IPS-NIHi7 (cell line): Measurements from ENCODE around the gene ATF7.

Experiments used
- DNase-seq: peaks from one replicate; pipeline ENCODE4 v3.0.0; 2012; ENCODE audit warnings: mixed read lengths; ENCODE audit errors: extremely low spot score

The ATF7 gene

DNA sequence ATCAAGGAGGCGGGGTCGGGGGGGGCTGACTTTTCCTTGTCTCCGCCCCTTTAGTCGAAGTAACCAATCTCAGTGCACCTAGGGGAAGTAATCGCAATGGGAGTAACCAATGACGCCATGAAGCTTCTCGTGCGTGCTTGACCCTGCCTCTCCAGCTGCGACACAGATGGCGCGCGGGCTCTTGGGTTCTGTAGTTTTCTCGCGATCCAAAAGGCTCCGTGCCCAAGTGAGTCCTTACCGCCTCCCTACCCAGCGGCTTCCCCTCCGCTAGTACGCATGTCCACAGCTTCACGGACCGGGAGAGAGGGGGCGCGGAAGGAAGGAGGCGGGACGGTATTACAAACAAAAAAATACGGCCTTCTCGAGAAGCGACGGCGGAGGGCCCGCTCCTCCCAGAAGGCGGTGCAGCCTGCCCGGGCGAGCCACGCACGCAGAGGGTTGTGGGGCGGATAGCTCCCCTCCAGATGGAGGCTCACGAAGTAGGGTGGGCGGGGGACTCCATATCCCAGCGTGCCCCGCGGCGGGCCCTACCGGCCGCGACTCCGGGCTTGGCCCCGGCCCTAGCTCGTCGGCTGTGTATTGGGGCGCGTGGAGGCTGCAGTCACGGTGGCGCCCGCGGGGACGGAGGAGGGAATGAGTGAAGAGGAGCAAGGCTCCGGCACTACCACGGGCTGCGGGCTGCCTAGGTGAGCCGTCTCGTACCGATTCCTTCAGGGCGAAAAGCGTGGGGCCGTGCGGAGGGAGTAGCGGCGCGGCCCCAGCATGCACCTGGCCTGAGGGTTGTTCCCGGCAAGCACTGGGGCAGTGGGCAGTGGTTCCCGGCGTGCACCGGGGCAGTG, 125.2 kb downstream of the ATF7 start, which contains the start of gene TARBP2:
TARBP2 (plus strand) TSS at position 508 of the 839 bp plus-strand sequence; CDS start at position 634, 126 bp downstream.
- DNase-seq, result peak; percentile 92

DNA sequence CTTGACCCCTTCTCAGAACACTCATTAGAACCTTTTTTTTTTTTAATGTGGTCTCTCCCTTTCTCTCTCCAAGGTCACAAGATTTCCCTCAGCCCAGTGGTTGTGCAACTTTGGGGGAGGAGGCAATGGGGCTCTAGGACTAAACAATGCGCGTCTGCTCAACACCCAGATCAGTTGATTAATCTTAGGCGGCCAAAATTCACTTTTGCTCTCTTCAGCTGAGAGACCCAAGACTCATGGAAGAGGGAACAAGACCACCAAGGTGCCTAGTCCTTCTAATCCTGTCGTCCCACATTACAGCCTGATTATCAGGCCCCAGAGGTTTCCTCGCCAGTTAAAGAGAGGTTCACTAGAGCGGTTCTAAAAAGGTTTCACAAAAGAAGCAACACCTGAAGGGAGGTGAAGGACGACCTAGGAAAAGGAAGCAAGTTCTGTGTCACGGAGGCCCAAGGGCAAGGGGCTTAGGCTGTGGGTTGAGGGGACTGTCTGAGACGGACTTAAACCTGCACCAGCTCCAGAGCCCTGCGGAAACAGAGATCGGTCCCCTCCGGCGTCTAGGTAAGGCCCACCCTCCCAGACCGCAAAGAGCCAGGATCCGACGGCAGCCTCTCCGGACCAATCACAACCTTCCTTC, 125.9 kb downstream of the ATF7 start:
- peak; percentile 94 for DNase-seq

DNA sequence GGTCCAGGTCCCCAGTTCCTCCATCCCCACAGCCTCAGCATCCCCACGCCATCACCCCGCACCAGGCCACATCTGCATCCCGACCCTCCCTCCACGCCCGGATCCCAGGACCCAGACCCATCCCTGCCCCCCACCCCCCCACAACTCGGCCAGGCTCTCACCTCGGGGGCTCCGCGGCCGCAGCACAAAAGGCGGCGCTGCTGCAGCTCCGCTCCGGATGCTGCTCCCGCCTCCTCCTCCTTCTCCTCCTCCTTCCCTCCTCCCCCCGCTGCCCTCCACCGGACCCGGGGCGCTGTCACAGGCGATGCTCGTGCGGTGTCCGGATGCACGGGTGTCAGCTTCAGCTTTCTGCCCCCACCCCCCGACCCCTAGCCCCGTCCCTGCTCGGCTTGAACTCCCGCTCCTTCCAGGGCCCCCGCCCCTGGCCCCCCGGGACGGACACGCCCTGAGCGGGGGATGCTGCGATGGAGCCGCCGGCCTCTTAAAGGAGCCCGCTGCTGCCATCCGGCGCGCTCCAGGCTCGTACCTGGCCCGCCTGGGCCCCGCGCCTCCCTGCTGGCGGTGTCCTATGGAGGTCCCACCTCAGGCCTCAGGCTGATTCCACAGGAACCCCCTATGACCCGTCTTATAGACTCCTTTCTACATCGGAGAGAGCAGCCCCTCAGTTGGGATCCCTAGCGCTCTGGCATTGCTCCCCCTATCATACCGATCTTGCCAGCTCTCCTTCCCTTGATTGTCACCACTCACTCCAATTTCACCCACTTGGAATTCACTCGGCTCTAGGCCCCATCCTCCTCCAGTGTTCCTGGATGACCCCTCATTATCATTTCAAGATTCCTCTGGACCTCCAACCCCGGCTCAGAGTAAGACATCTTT, 126.7 kb downstream of the ATF7 start, which contains the start of gene MAP3K12:
MAP3K12 (minus strand) TSS at position 193 of the 876 bp plus-strand sequence. CDS start 12,067 bp downstream, outside the sequence.
- DNase-seq, result no peak

DNA sequence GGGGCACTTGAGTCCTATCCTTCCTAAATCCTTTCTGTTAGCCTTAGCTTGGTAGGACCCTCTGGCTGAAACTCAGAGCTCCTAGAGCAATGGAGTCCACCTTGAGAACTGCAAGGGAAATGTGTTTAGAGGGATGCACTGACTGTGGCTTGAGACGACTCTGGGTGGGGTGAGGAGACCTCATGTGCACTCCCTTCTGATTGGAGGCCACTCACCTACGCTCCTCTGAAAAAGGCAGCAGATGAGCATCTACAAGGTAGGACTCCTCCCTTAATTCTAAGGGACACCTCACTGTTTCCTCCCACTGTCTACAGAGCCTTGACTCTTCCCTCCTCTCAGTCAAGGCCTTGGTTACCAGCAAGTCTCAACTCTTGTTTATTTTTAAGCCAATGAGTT, 127.9 kb downstream of the ATF7 start:
- no peak for DNase-seq

DNA sequence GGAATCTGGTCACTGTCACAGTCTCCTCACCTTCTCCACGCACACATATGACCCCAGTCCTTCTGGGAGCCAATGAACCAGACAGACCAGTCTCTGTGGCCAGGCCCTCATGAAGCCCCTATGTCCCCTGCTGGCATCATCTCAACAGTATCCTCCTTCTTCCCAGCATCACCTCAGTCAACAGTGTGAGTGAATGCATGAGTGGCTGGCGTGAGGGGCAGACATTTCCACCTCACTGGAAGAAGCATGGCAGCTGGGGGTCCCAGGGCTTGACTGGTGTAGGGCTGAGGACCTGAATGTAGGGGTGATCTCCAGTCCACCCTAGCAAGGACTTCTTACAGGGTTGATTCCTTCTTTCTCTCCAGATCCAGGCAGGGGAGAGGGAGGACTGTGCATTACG, 128.7 kb downstream of the ATF7 start:
- DNase-seq, result no peak

DNA sequence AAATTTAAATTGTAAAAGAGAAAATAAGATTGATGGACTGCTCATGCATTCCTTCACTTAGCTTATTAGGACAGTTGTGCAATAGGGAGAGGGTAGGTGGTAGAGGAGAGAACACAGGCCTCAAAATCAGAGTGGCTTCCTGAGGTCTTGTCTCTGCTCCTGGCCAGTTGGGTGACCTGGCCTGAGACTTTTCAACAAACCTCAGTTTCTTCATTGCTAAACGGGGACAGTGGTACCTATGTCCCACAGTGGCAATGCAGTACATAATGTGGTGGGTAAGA, 129.5 kb downstream of the ATF7 start:
- DNase-seq, result no peak

DNA sequence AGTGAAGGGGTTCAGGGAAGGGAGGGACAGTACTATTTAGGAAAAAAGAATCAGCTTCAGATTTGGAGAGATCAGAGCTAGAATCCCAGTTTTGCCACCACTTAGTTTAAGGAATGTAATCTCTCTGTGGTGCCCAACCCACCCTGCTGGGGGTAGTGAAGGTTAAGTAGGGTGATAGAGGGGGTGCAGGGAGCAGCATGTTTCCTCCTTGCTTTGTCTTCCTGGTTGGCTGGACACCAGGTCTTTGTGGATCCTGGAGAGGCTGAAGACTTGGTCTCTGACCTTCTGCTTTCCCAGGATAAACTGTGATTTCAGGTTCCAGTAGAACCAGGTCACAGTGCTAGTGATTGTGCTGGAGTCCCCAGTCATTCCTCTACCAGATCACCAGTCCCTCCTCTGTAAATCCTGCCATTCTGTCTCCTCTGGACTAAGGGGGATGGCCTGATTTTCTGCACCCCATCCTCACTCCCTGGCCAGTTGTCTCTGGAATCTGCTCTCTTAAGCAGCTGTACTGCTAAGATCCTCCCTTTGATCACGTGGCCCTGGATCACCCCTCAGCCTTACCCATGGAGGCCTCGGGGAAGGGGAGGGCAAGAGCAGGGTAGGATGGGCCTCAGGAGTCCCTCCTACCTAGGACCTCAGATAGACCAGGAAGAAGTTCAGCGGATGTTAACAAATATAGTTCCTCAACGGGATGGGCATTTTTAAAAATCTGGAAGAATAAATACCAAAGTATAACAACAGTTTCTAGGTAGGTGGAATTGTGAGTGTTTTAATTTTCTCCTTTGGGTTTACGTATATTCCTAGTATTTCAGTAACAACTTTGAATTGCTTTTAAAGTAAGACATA, 130.1 kb downstream of the ATF7 start:
- DNase-seq, result peak; percentile 55

DNA sequence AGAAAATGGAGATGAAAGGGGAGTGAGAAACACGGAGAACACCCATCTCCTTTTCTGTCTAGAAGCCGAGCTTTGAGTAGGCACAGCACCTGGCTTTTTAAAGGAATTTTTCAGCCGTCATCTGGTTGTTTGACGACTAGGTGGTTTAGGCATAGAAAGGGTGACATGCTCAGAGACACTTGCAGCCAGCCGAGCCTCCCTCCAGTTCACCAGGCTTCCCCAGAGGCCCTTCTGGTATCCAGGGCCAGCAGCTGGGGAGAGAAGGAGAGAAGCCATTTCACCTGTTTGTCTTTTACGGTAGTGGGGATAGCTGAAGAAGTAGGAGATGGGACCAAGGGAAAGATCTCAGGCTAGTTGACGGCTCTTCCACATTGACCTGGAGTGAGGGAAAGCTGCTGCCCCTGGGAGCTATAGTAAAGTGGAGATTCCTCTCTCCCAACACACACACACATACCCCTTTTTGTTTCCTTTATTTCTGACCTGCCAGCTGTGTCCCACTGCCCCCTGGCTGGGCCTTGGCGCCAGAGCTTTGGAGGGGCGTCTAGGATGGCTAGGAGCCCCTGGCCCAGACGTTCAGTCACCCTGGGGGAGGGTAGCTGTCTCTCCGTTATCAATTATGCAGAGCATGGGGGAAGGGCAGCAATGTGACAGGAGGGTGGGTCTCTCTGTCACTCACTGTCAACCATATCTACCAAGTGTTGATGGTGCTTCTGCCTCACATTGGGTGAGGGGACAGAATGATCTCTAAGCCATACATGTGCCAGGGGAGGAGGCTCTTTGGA, 132.4 kb downstream of the ATF7 start:
- DNase-seq, result no peak

DNA sequence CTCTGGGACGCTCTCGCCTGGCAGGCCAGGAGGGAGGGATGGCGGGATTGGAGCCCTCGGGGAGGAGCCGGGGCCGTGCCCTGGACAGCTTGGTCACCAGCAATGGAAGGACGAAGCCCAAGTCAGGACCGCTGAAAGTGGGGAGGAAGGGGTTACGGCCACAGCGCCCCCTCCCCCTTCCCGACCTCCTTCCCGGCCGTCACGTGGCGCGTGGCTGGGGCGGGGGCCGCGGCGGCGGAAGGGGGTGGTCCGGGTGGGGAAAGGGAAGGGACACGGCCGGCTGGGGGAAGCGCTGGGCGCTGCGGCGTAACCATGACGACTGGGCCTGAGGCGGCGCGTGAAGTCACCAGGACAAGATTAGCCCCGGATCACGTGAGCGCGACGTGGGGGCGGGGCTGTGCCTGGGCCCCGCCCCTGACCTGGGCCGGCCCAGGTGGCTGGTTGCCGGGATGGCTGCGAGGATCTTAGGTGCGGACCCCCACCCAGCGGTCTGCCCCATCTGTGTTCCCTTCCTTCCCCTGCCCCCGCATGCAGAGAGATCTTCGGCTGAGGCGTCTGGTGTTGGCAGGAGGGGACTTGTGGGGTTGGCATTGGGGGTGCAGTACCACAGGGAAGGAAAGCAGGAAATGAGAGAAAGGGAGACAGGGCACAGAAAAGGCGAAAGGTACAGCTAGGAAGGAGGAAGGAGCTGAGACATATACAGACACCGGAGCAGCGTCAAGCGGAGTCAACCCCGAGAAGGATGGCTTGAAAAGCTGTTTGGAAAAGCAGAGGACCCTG, 133.2 kb downstream of the ATF7 start:
- DNase-seq, result peak; percentile 87

DNA sequence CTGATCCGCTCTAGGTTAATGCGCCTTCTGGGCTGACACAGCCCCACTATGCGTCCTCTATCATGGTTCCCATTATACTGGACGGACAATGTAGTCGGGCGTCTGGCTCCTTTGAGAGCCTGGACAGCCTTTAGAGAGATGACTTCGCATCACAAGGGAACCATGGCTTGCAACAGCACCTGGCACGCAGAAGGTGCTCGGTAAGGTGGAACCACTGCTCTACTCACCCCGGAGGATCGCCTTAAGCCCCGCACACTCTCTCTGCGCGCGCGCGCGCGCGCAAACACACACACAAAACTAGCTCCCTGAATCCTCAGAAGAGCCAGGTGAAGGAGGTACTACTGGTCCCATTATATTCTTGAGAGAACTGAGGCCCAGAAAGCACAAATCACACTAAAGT, 134.0 kb downstream of the ATF7 start:
- no peak for DNase-seq

DNA sequence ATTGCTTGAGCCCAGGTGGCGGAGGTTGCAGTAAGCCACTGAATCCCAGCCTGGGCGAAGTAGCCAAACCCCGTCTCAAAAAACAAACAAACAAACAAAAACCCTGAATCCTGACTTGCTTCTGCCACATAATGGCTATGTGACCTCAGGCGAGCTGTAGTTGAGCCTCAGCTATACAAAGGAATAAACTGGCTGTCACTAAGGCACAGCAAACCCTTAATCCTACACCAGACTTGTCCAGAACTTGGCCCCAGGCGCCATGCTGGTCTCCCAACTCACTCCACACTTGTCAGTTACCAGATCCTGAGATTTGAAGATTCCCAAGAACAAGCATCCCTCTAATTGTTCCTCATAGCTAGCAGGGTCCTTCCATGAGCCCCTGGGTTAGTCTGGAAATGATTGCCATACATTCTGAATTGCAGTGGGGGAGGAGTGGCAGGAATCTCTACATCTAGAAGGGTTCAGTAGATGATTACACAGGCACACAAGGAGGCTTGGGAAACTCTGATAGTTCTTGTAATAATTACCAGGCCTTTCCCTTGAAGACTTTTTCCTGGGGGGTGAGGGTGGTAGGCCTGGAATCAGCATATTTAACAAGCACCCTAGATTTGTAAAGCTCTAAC, 136.8 kb downstream of the ATF7 start:
- DNase-seq, result no peak

DNA sequence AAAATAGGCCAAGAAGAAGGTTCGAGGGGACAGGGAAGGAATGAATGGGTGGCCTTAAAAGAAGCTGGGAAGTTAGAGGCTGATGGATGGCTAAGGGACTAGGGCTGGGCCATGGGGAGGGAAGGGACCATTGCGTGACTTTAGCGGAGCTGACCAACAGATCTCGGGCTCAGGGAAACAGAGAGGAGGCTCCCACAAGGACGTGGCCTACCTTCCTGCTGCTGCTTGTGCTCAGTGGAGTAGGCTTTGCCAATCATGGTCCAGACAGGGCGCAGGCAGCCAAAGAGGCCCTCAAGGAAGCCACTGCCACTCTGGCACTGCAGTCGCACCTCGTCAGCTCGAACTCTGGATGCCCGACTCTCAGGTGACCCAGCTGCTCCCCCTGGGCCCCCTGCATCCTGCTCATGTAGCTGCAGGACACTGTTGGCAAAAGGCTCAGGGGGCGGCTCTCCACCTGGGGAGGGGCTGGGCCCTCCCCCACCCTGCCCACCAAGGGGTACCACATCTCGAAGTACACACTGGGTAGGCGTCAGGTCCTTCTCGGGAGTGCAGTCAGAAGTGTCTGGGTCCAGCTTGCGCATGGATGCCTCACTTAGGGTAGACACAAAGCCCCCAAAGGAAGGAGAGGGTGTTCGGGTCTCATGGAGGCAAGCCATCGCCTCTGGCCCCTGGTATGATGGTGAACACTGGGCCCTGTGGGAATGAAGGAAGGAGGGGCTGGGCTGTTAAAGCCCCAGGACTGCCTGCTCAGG, 139.3 kb downstream of the ATF7 start:
- DNase-seq, result no peak

DNA sequence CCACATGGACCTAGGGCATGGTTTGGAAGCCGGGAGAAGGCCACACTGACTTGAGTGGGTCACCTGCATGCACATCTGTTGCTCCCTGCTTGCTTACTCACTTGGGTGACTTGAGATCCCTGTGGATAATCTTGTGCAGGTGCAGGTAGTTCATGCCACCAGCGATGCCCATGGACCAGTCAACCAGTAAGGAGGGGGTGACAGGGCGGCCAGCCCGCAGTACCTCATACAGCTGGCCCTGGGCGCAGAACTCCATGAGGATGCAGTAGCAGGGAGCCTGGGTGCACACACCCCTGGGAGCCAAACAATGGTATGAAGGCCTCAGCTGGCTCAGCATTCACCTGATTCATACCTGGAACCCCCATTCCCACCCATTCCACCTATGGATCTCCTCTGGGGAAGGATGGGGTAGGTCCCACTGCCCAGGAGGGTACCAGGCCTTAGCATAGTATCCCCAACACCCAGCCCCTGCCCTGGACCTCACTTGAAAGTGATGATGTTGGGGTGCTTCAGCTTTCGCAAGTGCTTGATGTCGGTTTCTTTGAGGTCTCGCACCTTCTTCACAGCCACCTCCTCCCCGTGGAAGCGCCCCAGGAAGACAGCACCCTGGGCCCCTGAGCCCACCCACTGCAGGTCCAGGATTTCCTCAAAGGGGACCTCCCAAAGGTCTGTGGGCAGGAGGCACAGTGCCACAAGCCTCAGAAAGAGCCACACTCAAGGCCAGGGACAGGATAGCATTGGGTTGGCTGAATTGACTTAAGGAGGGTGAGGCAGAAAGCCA, 140.0 kb downstream of the ATF7 start:
- DNase-seq, result no peak

DNA sequence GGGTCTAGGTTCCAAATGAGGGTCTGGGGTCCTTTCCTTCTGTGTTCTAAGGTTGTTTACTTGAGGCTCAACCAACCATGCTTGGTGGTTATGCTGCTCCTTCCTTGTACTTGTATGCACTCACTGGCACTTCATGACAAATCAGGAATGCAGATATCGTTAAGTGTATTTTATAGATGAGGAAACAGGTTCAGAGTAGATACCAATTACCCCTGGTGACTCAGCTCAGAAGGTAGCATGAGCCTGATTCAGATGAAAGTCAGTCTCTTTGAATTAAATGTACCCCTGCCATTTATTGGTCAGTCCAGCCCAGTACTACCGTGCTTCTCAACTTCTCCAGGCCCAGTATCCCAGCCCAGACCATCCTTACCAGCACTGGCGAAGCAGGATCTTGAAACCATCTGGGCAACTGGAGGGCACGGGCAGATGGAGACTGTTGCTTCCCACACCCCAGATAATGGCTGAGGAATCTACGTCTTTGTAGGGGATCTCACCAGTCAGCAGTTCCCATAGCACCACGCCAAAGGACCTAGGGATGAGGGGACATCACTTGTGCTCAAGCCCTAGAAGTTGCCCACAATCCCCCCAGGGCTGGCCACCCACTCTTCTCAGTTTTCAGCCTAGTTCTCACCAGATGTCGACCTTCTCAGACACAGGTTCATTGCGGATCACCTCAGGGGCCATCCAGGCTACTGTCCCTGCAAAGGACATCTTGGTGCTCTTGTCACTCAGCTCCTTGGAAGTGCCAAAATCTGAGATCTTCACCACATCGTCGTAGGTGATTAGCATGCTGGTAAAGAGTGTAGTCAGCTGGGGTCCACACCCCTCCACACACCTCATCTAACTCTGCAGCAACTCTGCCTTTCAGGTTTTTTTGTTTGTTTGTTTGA, 141.3 kb downstream of the ATF7 start:
- no peak for DNase-seq

DNA sequence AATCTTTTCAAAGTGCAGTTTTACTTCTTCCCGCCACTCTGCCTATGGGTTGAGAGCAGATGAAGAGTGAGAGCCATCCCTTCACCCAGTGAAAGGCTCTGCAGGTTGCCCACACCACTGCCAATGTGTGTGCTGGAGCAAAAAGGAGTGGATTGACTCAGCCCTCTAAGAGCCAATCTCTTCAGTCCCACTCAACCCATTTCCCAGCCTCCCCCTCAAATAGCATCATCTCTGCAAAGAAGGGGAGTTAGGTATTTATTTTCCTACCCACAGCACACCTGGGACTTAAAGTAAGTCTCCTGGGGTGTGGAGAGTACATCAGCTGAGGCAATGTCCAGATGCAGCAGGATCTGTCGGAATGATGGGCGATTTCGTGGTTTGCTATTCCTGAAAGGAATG, 142.2 kb downstream of the ATF7 start:
- no peak for DNase-seq

DNA sequence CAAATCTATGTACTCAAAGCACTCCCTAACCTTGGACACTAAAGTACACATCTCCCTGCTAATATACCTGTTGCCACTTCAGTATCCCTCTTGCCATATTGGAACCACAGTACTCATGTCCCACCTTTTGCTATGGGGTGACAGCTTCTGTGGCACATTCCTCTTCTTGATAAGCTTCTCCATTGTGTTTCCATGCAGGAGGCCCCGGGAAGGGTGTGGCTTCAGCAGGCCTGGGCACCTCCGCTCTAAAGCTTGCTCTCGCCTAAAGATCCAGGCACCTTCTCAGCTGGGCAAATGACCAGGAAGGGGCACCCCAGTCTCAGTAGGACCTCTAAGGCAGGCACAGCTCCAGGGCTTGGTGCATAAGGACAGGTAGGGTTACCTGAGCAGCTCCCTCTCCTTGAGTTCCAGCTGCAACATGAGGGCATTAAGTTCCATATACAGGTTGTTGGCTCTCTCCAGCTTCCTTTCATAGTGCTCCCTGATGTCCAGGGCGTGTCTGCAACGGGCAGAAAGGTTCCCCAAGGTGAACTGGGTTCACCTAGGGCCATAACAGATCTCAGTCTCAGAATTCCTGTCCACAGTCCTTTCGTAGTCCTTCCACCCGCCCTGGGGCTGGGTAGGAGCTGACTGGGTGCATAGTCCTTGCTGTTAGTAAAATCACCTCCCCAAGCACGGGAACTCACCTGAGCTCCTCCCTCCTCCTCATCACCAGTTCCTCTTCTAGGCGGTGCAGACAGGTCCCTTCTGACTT, 142.8 kb downstream of the ATF7 start:
- no peak for DNase-seq
